HUES48 (cell line): ENCODE results near the gene LIPH.
"Not testable (repeated sequence)": the region's sequence is repeated elsewhere in the genome, so short reads cannot be mapped to it uniquely, and the experiment has no call there.

ENCODE experiments used
- H3K27ac ChIP-seq: one replicate; pipeline ENCODE4 v1.7.0; 2013; ENCODE audit warnings: low read depth, low read length, inconsistent platforms
- H3K27me3 ChIP-seq: 2 replicates; pipeline ENCODE4 v1.6.1; 2013; ENCODE audit warnings: mild to moderate bottlenecking, low read length; ENCODE audit not compliant: control insufficient read depth, insufficient read depth
- H3K36me3 ChIP-seq: 2 replicates; pipeline ENCODE4 v1.6.1; 2013; ENCODE audit warnings: low read length; ENCODE audit not compliant: control insufficient read depth, insufficient read depth
- H3K4me1 ChIP-seq: 2 replicates; pipeline ENCODE4 v1.6.1; 2013; ENCODE audit warnings: mild to moderate bottlenecking, low read length; ENCODE audit not compliant: control insufficient read depth, insufficient read depth
- H3K4me3 ChIP-seq: 2 replicates; pipeline ENCODE4 v1.5.1; 2013; ENCODE audit warnings: mild to moderate bottlenecking, low read depth, low read length
- H3K9ac ChIP-seq: 2 replicates; pipeline ENCODE4 v1.6.1; 2013; ENCODE audit warnings: mild to moderate bottlenecking, low read depth, low read length, moderate library complexity
- H3K9me3 ChIP-seq: 2 replicates; pipeline ENCODE4 v1.6.1; 2013; ENCODE audit warnings: low read length; ENCODE audit not compliant: control insufficient read depth, insufficient read depth

Gene LIPH

GRCh38 chr3:185486394-185486793 lies 66.0 kb downstream of the LIPH start:
- H3K27me3 ChIP-seq, result no peaks in the 10 kb centered on the region
- H3K27ac ChIP-seq, result no peak overlapping the region

GRCh38 chr3:185484296-185484695 lies 68.1 kb downstream of the LIPH start:
- H3K27ac ChIP-seq, result no peak overlapping the region
- H3K9me3 ChIP-seq, result no peaks in the 10 kb centered on the region
- no peak overlapping the region for H3K9ac ChIP-seq
- H3K36me3 ChIP-seq, result no peaks in the 10 kb centered on the region
- no peaks in the 10 kb centered on the region for H3K27me3 ChIP-seq
- H3K4me1 ChIP-seq, result no peaks in the 10 kb centered on the region
- H3K4me3 ChIP-seq, result no peak overlapping the region

More at GRCh38 chr3:185486394-185486793, 66.0 kb downstream of the LIPH start:
- no peak overlapping the region for H3K4me3 ChIP-seq
- H3K4me1 ChIP-seq, result no peaks in the 10 kb centered on the region
- H3K9me3 ChIP-seq, result no peaks in the 10 kb centered on the region
- peaks cover 17% of the 10 kb centered on the region for H3K36me3 ChIP-seq
- no peak overlapping the region for H3K9ac ChIP-seq

- no peaks in the 10 kb centered on the region for H3K4me1 ChIP-seq
- H3K9me3 ChIP-seq, result no peaks in the 10 kb centered on the region
- H3K4me3 ChIP-seq, result no peak overlapping the region
- H3K36me3 ChIP-seq, result no peaks in the 10 kb centered on the region
- no peak overlapping the region for H3K27ac ChIP-seq
- H3K27me3 ChIP-seq, result no peaks in the 10 kb centered on the region
- no peak overlapping the region for H3K9ac ChIP-seq
Measured at GRCh38 chr3:185479373-185479945, 72.9 kb downstream of the LIPH start.

- Histone ChIP-seq H3K27ac (no peak overlapping the region), H3K9ac (no peak overlapping the region), H3K9me3 (no peaks in the 10 kb centered on the region), H3K4me3 (no peak overlapping the region), H3K27me3 (no peaks in the 10 kb centered on the region), H3K36me3 (no peaks in the 10 kb centered on the region), H3K4me1 (no peaks in the 10 kb centered on the region)
Measured at GRCh38 chr3:185477316-185477715, 75.1 kb downstream of the LIPH start.

GRCh38 chr3:185474922-185475321 lies 77.5 kb downstream of the LIPH start:
- H3K27me3 ChIP-seq, H3K9me3 ChIP-seq, H3K36me3 ChIP-seq, H3K9ac ChIP-seq, H3K4me3 ChIP-seq, H3K4me1 ChIP-seq, H3K27ac ChIP-seq: not testable (repeated sequence)

GRCh38 chr3:185473290-185473815 lies 79.0 kb downstream of the LIPH start:
- no peaks in the 10 kb centered on the region for H3K36me3 ChIP-seq
- no peak overlapping the region for H3K4me3 ChIP-seq
- no peak overlapping the region for H3K27ac ChIP-seq
- no peak overlapping the region for H3K9ac ChIP-seq
- no peaks in the 10 kb centered on the region for H3K9me3 ChIP-seq
- no peaks in the 10 kb centered on the region for H3K27me3 ChIP-seq
- no peaks in the 10 kb centered on the region for H3K4me1 ChIP-seq

GRCh38 chr3:185470323-185470722 lies 82.1 kb downstream of the LIPH start:
- Histone ChIP-seq H3K9me3 (no peaks in the 10 kb centered on the region), H3K9ac (no peak overlapping the region), H3K4me3 (no peak overlapping the region), H3K36me3 (no peaks in the 10 kb centered on the region), H3K27ac (no peak overlapping the region), H3K4me1 (no peaks in the 10 kb centered on the region), H3K27me3 (no peaks in the 10 kb centered on the region)

- Histone ChIP-seq H3K4me3 (no peak overlapping the region), H3K9me3 (no peaks in the 10 kb centered on the region), H3K27ac (no peak overlapping the region), H3K27me3 (no peaks in the 10 kb centered on the region), H3K36me3 (no peaks in the 10 kb centered on the region), H3K9ac (no peak overlapping the region), H3K4me1 (no peaks in the 10 kb centered on the region)
Measured at GRCh38 chr3:185469542-185469941, 82.8 kb downstream of the LIPH start.

GRCh38 chr3:185466123-185466522 lies 86.3 kb downstream of the LIPH start:
- H3K27ac ChIP-seq, H3K9me3 ChIP-seq, H3K4me3 ChIP-seq, H3K9ac ChIP-seq, H3K36me3 ChIP-seq, H3K4me1 ChIP-seq, H3K27me3 ChIP-seq: not testable (repeated sequence)

- H3K4me1 ChIP-seq, result no peaks in the 10 kb centered on the region
- H3K9ac ChIP-seq, result no peak overlapping the region
- no peaks in the 10 kb centered on the region for H3K9me3 ChIP-seq
- H3K27me3 ChIP-seq, result no peaks in the 10 kb centered on the region
- H3K4me3 ChIP-seq, result no peak overlapping the region
- H3K27ac ChIP-seq, result no peak overlapping the region
- no peaks in the 10 kb centered on the region for H3K36me3 ChIP-seq
Measured at GRCh38 chr3:185465471-185465870, 86.9 kb downstream of the LIPH start.

GRCh38 chr3:185460719-185461350 lies 91.6 kb downstream of the LIPH start:
- H3K36me3 ChIP-seq, result no peaks in the 10 kb centered on the region
- no peak overlapping the region for H3K9ac ChIP-seq
- H3K4me3 ChIP-seq, result no peak overlapping the region
- H3K27me3 ChIP-seq, result no peaks in the 10 kb centered on the region
- no peak overlapping the region for H3K27ac ChIP-seq
- no peaks in the 10 kb centered on the region for H3K9me3 ChIP-seq
- H3K4me1 ChIP-seq, result no peaks in the 10 kb centered on the region
